GM23248 (cell line): ENCODE results near the gene LAPTM5. TPM values are rescaled to one million over a fixed set of nuclear protein-coding genes. Genes with fewer than 3 reads are reported as not detected.

ENCODE experiments used
- DNase-seq: peaks from one replicate; pipeline ENCODE4 v3.0.0-alpha.2; 2015
- H2AFZ ChIP-seq: fragments of 200-600 bp; sonication (generic); 2 replicates; pipeline ENCODE4 v1.6.1; 2016; ENCODE audit warnings: antibody characterized with exemption
- H3F3A ChIP-seq: fragments of 200-600 bp; sonication (generic); 2 replicates; pipeline ENCODE4 v1.6.1; 2016; ENCODE audit warnings: mild to moderate bottlenecking, antibody characterized with exemption, mixed run types; ENCODE audit not compliant: insufficient read depth
- H3K27ac ChIP-seq: fragments of 200-600 bp; sonication (generic); 2 replicates; pipeline ENCODE4 v1.5.1; 2016; ENCODE audit warnings: mild to moderate bottlenecking
- H3K27me3 ChIP-seq: fragments of 200-600 bp; sonication (generic); replicated peaks from 2 replicates; pipeline ENCODE4 v1.6.1; 2016; ENCODE audit warnings: mild to moderate bottlenecking; ENCODE audit not compliant: insufficient read depth
- H3K36me3 ChIP-seq: fragments of 200-600 bp; sonication (generic); 2 replicates; pipeline ENCODE4 v1.6.1; 2016; ENCODE audit warnings: low read depth, mild to moderate bottlenecking
- H3K4me1 ChIP-seq: fragments of 200-600 bp; sonication (generic); 2 replicates; pipeline ENCODE4 v1.6.1; 2016; ENCODE audit warnings: mild to moderate bottlenecking; ENCODE audit not compliant: insufficient read depth
- H3K4me2 ChIP-seq: fragments of 200-600 bp; sonication (generic); one replicate; pipeline ENCODE4 v1.6.1; 2016; ENCODE audit warnings: mild to moderate bottlenecking; ENCODE audit not compliant: unreplicated experiment
- H3K4me3 ChIP-seq: fragments of 200-600 bp; sonication (generic); 2 replicates; pipeline ENCODE4 v1.5.1; 2016; ENCODE audit warnings: mild to moderate bottlenecking
- H3K79me2 ChIP-seq: fragments of 200-600 bp; sonication (generic); 2 replicates; pipeline ENCODE4 v1.6.1; 2016; ENCODE audit warnings: mild to moderate bottlenecking; ENCODE audit not compliant: insufficient read depth
- H3K9ac ChIP-seq: fragments of 200-600 bp; sonication (generic); 2 replicates; pipeline ENCODE4 v1.6.1; 2016; ENCODE audit warnings: mild to moderate bottlenecking
- H3K9me2 ChIP-seq: fragments of 200-600 bp; sonication (generic); 2 replicates; pipeline ENCODE4 v1.6.1; 2016; ENCODE audit warnings: mixed run types, mild to moderate bottlenecking, moderate library complexity; ENCODE audit not compliant: insufficient read depth
- H3K9me3 ChIP-seq: fragments of 200-600 bp; sonication (generic); one replicate; pipeline ENCODE4 v1.6.1; 2017; ENCODE audit warnings: low read depth
- H4K20me1 ChIP-seq: fragments of 200-600 bp; sonication (generic); 2 replicates; pipeline ENCODE4 v1.6.0; 2016; ENCODE audit not compliant: insufficient read depth
- EZH2 ChIP-seq: fragments of 200-600 bp; sonication (generic); IDR thresholded peaks from 2 replicates; pipeline ENCODE4 v1.6.1; 2018; ENCODE audit warnings: antibody characterized with exemption, mild to moderate bottlenecking; ENCODE audit not compliant: insufficient read depth, poor library complexity, severe bottlenecking
- EZH2phosphoT487 ChIP-seq: fragments of 200-600 bp; sonication (generic); IDR thresholded peaks from 2 replicates; pipeline ENCODE4 v1.6.1; 2018; ENCODE audit warnings: antibody characterized with exemption, moderate library complexity, mild to moderate bottlenecking, low read depth; ENCODE audit not compliant: insufficient read depth
- WGBS, 2 experiments: methylation state at CpG; one replicate each; pipeline ENCODE4 v1.1.6; 2015 to 2017; ENCODE audit warnings: low lambda C conversion rate in 2 of 2, low coverage in 1 of 2; ENCODE audit errors: missing lambda C conversion rate in 2 of 2; 5-methylcytosine and 5-hydroxymethylcytosine counted together
- in situ Hi-C: fragments of 300-500 bp; cut with MboI; formaldehyde crosslinking; loops from 2 replicates; pipeline ENCODE4 v1.15.0; 2020
- polyA plus RNA-seq: library from polyadenylated mRNA; unstranded; fragments of >200 nt; fragmentation: Nextera tagmentation; extraction: Ambion mirVana; gene quantifications from 2 replicates; pipeline ENCODE4 v1.2.1, GENCODE V29; 2016
- total RNA-seq: library from RNA; depleted of rRNA; stranded (reverse); fragments of >200 nt; shearing (Covaris generic); gene quantifications from 2 replicates; pipeline ENCODE4 v1.2.3, GENCODE V29; 2014

Gene LAPTM5
- total and polyA plus RNA-seq, 2 experiments from 2014 or later: 0.36 TPM; not detected in 1

GRCh38 chr1:30762930-30763650, 5.5 kb upstream of the LAPTM5 start:
- DNase-seq: no peak
- H3K79me2 ChIP-seq: no peaks in the 10 kb centered on the region
- TF ChIP-seq EZH2 (no peak), EZH2phosphoT487 (no peak)
- H3K27me3 ChIP-seq: no peaks in the 10 kb centered on the region
- no peaks in the 10 kb centered on the region for H4K20me1 ChIP-seq
- no peak overlapping the region for H3K27ac ChIP-seq
- H3K4me3 ChIP-seq: no peak overlapping the region
- no peak overlapping the region for H2AFZ ChIP-seq
- no peaks in the 10 kb centered on the region for H3K9me3 ChIP-seq
- no peak overlapping the region for H3K9ac ChIP-seq
- no peaks in the 10 kb centered on the region for H3F3A ChIP-seq
- no peaks in the 10 kb centered on the region for H3K4me1 ChIP-seq
- WGBS, 2 experiments: 74 to 75% methylated on average over 7 of the region's 7 CpGs
- in situ Hi-C loops: no loop called here
- H3K9me2 ChIP-seq: no peaks in the 10 kb centered on the region
- H3K36me3 ChIP-seq: no peaks in the 10 kb centered on the region
- no peak overlapping the region for H3K4me2 ChIP-seq

- Histone ChIP-seq H3K9me2 (no peaks in the 10 kb centered on the region), H3K4me3 (no peak overlapping the region), H3K9me3 (no peaks in the 10 kb centered on the region), H3K27me3 (no peaks in the 10 kb centered on the region), H3K36me3 (no peaks in the 10 kb centered on the region), H3K9ac (no peak overlapping the region), H4K20me1 (no peaks in the 10 kb centered on the region), H3K4me1 (no peaks in the 10 kb centered on the region), H3K79me2 (no peaks in the 10 kb centered on the region), H2AFZ (no peak overlapping the region), H3F3A (0 out of 2 replicates have a peak, but pooled peaks cover under 1% of the 10 kb centered on the region), H3K27ac (no peak overlapping the region), H3K4me2 (no peak overlapping the region)
- DNase-seq: no peak
- in situ Hi-C loops: no loop called here
- WGBS, 2 experiments: 69 to 76% methylated on average over 5 to 6 of the region's 6 CpGs
- no peak for TF ChIP-seq EZH2phosphoT487
- no peak for TF ChIP-seq EZH2
Observed at GRCh38 chr1:30762152-30762929, 4.8 kb upstream of the LAPTM5 start.

DNA sequence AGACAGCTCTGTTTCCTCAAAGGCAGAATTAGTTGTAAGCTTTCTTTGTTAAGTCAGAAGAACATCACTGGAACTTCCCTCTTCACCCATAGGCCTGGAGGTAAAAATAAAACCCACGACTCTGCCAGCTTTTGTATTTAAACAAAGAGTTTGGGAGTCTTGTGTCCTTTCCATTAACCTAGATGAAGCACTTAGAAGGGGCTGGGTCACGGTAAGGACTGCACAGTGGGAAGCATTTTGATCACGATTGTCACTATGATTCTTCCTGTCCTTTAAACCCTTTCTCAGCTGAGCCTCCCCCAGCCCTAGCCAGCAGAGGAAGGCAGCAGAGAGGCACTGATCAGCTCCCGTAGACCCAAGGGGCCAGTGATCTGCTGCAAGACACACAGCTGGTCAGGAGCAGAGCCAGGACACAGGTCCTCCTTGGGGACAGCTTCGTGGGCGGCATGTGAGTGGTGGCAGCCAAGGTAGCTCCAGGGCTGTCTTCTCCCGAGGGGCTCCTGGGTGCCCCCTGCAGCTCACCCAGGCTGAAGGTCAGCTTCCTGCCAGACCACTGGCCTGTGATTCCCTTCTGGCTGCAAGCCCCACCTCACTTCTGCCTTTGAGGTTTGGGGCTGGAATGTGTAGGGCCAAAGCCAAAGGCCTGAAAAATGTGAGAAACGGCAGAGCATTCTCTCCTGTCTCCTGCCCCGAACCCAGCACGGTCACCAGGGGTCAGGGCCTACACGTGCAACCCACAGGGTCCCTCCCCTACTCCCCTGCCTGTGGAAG, 4.0 kb upstream of the LAPTM5 start:
- Histone ChIP-seq H3K9me3 (no peaks in the 10 kb centered on the region), H3F3A (0 out of 2 replicates have a peak, but pooled peaks cover 4% of the 10 kb centered on the region), H3K27ac (no peak overlapping the region), H3K27me3 (no peaks in the 10 kb centered on the region), H3K9ac (no peak overlapping the region), H3K4me3 (no peak overlapping the region), H3K4me1 (peaks cover 6% of the 10 kb centered on the region; the same call in 1 of the 2 replicates), H4K20me1 (no peaks in the 10 kb centered on the region), H3K79me2 (no peaks in the 10 kb centered on the region), H2AFZ (no peak overlapping the region), H3K4me2 (no peak overlapping the region), H3K36me3 (no peaks in the 10 kb centered on the region), H3K9me2 (no peaks in the 10 kb centered on the region)
- in situ Hi-C loops: no loop called here
- WGBS, 2 experiments: 51 to 57% methylated on average over 11 of the region's 11 CpGs
- DNase-seq: no peak
- TF ChIP-seq EZH2phosphoT487 (no peak), EZH2 (no peak)

DNA sequence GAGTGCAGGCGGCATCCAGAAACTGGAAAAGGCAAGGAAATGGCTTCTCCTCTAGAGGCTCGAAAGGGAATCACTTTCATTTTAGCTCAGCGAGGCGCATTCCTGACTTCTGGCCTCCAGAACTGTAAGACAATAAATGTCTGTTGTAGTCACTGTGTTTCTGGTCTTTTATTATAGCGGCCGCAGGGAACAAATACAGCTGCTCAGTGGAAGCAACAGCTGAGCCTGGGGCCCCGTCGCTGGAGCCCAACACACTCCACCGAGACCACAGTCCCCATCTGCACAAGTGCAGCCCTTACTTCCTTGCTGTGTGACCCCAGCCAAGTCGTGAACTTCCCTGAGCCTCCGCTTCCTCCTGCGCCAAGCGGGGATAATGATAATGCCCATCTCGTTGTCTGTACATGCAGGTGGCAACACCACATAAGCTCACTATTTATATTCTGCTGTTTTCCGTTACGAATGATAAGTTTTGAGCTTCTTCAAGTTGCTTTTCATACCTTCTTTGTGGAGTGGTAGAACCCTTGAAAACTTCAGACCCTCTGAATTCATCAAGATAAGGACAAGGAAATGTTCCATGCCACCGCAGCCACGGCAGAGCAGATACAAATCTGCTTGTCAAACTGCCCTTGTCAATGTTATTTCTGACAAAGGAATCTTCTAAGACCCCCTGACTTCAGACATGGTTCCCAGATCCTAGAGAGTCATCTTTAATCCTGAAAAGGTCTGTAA, 3.2 kb upstream of the LAPTM5 start:
- no peak overlapping the region for H3K4me2 ChIP-seq
- H3K79me2 ChIP-seq: no peaks in the 10 kb centered on the region
- H3F3A ChIP-seq: peaks cover 10% of the 10 kb centered on the region
- H3K27ac ChIP-seq: no peak overlapping the region
- H2AFZ ChIP-seq: no peak overlapping the region
- in situ Hi-C loops: no loop called here
- no peaks in the 10 kb centered on the region for H4K20me1 ChIP-seq
- no peak overlapping the region for H3K4me3 ChIP-seq
- H3K36me3 ChIP-seq: no peaks in the 10 kb centered on the region
- H3K9me2 ChIP-seq: no peaks in the 10 kb centered on the region
- no peaks in the 10 kb centered on the region for H3K9me3 ChIP-seq
- 81 to 82% methylated on average over 18 of the region's 18 CpGs for WGBS, 2 experiments
- H3K9ac ChIP-seq: no peak overlapping the region
- no peak for DNase-seq
- H3K4me1 ChIP-seq: peaks cover 14% of the 10 kb centered on the region
- TF ChIP-seq EZH2 (no peak), EZH2phosphoT487 (no peak)
- H3K27me3 ChIP-seq: no peaks in the 10 kb centered on the region
